Measurements from ENCODE around the gene SPPL2B. TPM values are rescaled to one million over a fixed set of nuclear protein-coding genes. Genes with fewer than 3 reads are reported as not detected.

SPPL2B gene
- total and polyA plus RNA-seq, 9 of the 15 experiments (the other 6 are each of a cell fraction or from before 2014, with no cell fraction given): 0.20 to 81.2 (median 15.1) TPM

GRCh38 chr19:2345794-2346663 is 17.5 kb downstream of the SPPL2B start (continued):
- TF ChIP-seq CEBPG (CRISPR knock-in tag; IDR thresholded peaks at IDR 0.05) (no peak), CEBPG (tag; conservative IDR thresholded peaks at IDR 0.05 in 1 of 2, IDR thresholded peaks at IDR 0.05 in 1 of 2) (no peak), CHD2 (IDR thresholded peaks at IDR 0.05; ENCODE audit: low read depth, low read length) (no peak), BHLHE40 (IDR thresholded peaks at IDR 0.05; ENCODE audit: low read length) (peak; percentile 54), NR2C1 (IDR thresholded peaks at IDR 0.05) (0 out of 2 replicates have a peak, but pooled peaks have one; percentile 18), NR2C1 (tag; IDR thresholded peaks at IDR 0.05) (no peak), TAF9B (IDR thresholded peaks at IDR 0.05; ENCODE audit: partially characterized antibody) (no peak), ZNF23 (CRISPR knock-in tag; IDR thresholded peaks at IDR 0.05) (no peak), PHB2 (IDR thresholded peaks at IDR 0.05; ENCODE audit: low read depth) (peak; percentile 74; the same call in 1 of the 2 replicates), CREB5 (CRISPR knock-in tag; IDR thresholded peaks at IDR 0.05) (no peak), ZNF444 (CRISPR knock-in tag; IDR thresholded peaks at IDR 0.05) (no peak), U2AF1 (optimal IDR thresholded peaks at IDR 0.05; ENCODE audit: low read depth, low read length) (no peak), ATF1 (CRISPR knock-in tag; IDR thresholded peaks at IDR 0.05) (no peak), ATF1 (tag; IDR thresholded peaks at IDR 0.05) (no peak), MXD1 (CRISPR knock-in tag; IDR thresholded peaks at IDR 0.05; ENCODE audit: borderline replicate concordance, poor library complexity, severe bottlenecking) (peak; percentile 47), TAF15 (IDR thresholded peaks at IDR 0.05; ENCODE audit: low read depth, low read length) (no peak), VEZF1 (CRISPR knock-in tag; IDR thresholded peaks at IDR 0.05) (peak; percentile 60), ZBTB33 (CRISPR knock-in tag; IDR thresholded peaks at IDR 0.05) (peak; percentile 59; the same call in 1 of the 2 replicates), YBX1 (IDR thresholded peaks at IDR 0.05) (0 out of 2 replicates have a peak, but pooled peaks have one; percentile 50), SMAD2 (IDR thresholded peaks at IDR 0.05; ENCODE audit: low read depth, low read length) (no peak), CHD4 (IDR thresholded peaks at IDR 0.05; ENCODE audit: insufficient read depth, insufficient replicate concordance, low read depth, low read length, poor library complexity, severe bottlenecking) (no peak)

All from K562 (cell line).